HG03066 (cell line): ENCODE measurements around the gene SMC1B.
"Not testable (repeated sequence)": the region's sequence is repeated elsewhere in the genome, so short reads cannot be mapped to it uniquely, and the experiment has no call there.

Experiments
- ATAC-seq: cut with Tn5 transposase; IDR thresholded peaks from one replicate; pipeline ENCODE4 v1.9.1; 2021; ENCODE audit warnings: low read depth; ENCODE audit not compliant: unreplicated experiment

The SMC1B gene

DNA sequence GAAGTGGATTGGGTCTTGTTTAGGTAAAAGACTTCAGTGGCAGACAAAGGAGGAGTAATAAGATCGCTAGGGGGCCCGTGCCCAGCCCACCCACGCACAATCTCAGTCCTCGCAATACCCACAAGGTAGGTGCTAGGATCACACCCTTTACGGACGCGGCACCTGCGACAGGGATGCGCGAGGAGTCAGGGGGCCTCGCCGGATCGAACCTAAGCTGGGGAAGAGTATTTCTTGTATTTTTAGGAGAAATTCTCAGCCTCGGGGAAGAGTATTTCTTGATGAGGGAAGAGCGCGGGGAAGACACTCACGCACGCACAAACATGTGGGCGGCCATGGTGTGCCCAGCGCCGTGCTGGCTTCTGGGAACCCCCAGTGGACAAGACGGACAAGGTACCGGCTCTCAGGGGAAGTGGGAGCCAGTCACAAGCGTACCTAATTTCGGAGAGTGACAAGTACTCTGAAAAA lies 104.4 kb downstream of the SMC1B start:
- no peak for ATAC-seq

DNA sequence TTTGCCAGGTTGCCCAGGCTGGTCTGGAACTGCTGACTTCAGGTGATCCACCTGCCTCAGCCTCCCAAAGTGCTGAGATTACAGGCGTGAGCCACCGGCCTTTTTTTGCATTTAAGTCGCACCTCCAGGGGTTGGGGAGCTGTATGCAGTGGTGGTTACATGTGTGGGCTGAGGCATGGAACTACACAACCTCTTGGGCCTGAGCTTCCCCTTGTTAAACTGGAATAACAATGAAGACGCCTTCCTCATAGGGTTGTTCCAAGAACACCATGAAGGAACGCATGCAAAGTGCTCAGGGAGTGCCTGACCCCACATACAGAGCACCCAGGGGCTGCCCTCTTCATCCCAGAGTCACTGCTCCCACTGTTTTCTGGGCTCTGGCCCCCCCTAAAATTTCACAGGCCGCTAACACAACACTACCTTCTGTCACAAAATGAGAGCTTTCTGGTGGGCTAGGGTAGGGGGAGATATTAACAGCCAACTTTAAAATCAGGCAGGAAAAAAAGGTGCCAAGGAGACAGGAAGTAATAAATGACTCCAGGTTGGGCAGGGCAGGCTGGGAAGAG lies 104.9 kb downstream of the SMC1B start:
- no peak for ATAC-seq

DNA sequence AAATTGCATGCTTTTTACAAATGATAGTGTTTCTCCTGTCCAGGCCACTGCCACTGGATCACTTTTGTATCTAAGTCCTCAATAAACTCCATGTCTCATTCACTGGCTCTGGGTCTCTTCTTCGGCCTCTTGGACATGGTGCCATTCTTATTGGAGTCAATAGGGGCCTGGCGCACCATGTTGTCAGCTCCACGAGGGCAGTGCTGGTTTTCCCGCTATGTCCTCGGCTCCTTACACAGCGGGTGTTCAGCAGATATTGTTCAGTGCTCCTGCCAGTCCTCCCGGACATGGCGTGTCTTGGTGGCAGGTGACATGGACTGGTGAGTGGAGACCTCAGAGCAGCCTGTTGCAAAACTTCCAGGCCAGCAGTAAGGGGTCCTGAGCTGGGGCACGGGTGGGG lies 107.3 kb downstream of the SMC1B start:
- ATAC-seq = no peak

DNA sequence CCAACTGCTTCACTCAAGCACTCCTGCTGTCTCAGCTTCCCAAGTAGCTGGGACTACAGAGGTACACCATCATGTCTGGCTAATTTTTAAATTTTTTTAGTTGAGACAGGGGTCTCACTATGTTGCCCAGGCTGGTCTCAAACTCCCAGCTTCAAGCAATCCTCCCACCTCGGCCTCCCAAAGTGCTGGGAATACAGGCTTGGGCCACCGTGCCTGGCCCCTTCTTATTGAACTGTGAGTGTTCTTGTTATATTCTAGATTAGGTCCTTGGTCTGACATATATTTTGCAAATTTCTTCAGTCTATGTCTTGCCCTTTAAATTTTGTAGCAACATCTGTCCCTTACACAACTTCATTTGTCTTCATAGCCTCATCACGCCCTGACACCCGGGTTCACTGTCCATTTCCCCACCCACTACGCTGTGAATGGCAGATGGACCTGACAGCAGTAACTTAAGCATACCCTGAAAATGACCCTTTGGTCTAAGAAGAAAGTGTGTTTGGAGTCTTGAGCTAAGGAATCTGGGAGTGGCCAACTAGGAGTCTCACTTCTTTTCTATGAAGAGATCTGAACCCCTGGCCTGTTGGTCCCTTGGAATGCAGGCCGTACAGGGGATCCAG lies 107.8 kb downstream of the SMC1B start:
- ATAC-seq = no peak

DNA sequence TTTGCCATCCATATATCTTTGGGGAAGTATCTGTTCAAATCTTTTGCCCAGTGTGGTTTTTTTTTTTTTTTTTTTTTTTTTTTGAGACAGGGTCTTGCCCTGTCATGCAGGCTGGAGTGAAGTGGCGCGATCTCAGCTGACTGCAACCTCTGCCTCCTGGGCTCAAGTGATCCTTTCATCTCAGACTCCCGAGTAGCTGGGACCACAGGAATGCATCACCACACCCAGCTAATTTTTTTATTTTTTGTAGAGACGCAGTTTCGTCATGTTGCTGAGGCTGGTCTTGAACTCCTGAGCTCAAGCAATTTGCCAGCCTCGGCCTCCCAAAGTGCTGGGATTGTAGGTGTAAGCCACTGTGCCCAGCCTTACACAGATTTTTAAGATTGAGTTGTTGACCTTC lies 108.4 kb downstream of the SMC1B start:
- no peak for ATAC-seq

DNA sequence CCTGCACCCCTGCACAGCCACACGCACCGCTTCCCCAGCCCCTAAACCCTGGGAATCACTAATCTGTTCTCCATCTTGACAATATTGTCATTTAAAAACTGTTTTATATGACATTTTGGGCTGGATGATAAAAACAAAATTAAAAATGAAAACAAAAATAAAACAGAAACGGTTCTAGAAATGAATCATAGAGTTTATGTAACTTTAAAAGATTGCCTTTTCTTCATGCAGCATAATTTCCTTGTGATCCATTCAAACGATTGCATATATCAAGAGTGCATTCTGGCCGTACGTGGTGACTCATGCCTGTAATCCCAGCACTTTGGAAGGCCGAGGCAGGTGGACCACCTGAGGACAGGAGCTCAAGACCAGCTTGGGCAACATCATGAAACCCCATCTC lies 110.2 kb downstream of the SMC1B start:
- no peak for ATAC-seq

DNA sequence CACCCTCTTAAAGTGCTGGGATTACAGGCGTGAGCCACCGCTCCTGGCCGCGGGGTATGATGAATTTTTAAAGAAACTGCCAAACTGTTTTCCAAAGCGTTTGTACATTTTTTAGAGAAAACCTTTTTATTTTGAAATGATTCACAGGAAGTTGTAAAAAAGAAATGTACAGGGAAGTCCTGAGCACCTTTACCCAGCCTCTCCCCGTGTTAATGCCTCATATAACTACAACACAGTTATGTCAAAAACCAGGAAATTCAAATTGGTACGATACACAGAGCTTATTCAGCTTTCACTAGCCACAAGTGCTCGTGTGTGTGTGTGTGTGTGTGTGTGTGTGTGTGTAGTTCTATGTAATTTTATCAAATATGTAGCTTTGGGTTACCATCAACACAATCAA lies 110.6 kb downstream of the SMC1B start:
- ATAC-seq = no peak

DNA sequence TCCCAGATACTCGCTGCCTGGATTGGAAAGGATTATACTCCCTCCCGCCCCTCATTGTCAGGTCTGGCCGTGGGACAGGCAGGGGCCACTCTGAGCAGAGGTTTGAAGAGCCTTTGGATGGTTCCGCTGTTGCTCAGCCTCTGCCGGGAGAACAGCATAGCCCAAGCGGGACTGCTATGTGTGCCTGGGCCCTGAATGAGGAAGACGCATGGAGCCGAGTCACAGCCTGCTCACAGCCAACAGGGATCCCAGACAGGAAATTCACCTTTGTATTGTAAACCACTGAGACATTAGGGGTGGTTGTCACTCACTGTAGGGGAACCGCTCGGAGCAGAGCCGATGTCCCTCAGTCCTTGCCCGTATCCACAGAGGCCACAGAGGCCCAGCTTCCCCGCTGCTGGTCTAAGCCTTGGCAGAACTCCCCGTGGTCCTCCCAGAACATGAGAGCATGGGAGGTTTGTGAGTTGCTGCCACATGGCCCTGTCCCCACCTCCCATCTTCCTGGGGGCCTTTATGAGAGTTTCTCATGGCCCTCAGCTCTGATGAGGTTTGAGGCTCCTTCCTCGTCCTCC lies 114.4 kb downstream of the SMC1B start:
- no peak for ATAC-seq

DNA sequence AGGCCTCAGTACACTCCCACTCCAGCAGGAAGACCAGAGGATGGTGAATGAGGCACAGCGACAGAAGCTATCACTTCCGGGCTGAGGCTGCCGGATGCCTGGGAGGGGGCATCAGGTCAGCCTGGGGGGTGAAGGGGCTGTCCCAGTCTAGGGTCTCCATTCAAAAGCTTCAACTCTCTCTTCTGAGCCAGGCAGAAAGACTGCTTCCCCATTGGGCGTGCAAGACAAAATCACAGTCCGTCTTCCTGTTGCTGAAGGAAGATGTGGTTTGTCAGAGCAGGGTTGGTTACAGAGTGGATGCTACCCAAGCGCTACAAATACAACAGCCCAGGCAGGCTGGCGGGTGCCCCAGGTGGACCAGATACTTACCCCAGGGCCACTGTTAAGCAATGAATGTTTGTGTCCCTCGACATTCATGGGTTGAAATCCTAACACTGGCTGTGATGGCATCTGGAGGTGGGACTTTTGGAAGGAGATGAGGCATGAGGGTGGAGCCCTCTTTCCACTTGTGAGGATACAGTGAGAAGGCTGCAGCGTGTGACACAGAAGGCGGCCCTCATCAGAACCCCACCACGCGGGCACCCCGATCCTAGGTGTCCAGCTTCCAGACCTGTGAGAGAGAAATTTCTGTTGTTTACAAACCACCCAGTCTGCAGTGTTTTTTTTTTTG lies 116.6 kb downstream of the SMC1B start:
- ATAC-seq = no peak

DNA sequence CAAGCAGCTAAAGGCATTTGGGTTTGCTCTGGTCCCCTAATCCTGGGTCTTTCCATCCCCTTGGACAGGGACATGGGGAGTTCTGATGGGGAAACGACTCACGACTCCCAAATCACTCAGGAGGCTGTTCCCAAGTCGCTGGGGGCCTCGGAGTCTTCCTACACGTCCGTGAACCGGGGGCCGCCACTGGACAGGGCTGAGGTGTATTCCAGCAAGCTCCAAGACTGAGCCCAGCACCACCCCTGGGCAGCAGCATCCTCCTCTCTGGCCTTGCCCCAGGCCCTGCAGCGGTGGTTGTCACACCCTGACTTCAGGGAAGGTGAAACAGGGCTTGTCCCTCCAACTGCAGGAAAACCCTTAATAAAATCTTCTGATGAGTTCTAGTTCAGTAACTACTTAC lies 117.9 kb downstream of the SMC1B start:
- no peak for ATAC-seq

DNA sequence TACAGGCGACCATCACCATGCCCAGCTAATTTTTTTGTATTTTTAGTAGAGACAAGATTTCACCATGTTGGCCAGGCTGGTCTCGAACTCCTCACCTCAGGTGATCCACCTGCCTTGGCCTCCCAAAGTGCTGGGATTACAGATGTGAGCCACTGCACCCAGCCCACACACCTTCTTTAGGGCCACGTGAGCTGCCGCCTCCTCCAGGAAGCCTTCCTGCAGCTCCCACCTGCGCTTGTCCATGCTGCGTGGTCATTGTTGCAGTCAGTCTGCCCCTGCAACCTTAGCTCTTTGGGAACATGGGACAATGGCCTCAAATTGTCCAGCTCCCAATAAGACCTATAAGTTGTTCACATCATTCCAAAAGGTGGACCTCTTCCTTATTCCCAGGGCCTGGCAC lies 118.4 kb downstream of the SMC1B start:
- ATAC-seq = not testable (repeated sequence)
